Spleen (tissue), 7 donors: ENCODE measurements around the gene TP53INP2.

Experiments used
- POLR2A ChIP-seq, 3 donors: fragments of 450-650 bp; IDR thresholded peaks; one replicate each; pipeline ENCODE4 v1.5.1; 2017; ENCODE audit warnings: antibody characterized with exemption in 3 of 3, mild to moderate bottlenecking in 1 of 3
- POLR2AphosphoS5 ChIP-seq, 3 donors: sonication (generic); formaldehyde crosslinking; IDR thresholded peaks; one replicate each; pipeline ENCODE4 v1.5.1; 2017; ENCODE audit warnings: antibody characterized with exemption in 3 of 3
- TF ChIP-seq, protein P1 (sequence below), 11 experiments: fragments of 200-600 bp in 7 of 11; fragments of 450-650 bp in 4 of 11; sonication (generic) in 4 of 11; IDR thresholded peaks in 8 of 11; conservative IDR thresholded peaks in 3 of 11; 1 replicate in 7 of 11; 2 replicates in 4 of 11; pipeline versions ENCODE4 v1.4.0 to v1.8.0; 2016 to 2021; ENCODE audit warnings: antibody characterized with exemption in 11 of 11, inconsistent platforms in 4 of 11, mild to moderate bottlenecking in 1 of 11
- donor health status: DM: no; HTN: no; CAD: no; lungs with moderate emphysema.
- donor health status: DM: no; HTN: no; CAD: no.
- donor health status: DM: no; HTN: no; CAD: no.

DNA sequence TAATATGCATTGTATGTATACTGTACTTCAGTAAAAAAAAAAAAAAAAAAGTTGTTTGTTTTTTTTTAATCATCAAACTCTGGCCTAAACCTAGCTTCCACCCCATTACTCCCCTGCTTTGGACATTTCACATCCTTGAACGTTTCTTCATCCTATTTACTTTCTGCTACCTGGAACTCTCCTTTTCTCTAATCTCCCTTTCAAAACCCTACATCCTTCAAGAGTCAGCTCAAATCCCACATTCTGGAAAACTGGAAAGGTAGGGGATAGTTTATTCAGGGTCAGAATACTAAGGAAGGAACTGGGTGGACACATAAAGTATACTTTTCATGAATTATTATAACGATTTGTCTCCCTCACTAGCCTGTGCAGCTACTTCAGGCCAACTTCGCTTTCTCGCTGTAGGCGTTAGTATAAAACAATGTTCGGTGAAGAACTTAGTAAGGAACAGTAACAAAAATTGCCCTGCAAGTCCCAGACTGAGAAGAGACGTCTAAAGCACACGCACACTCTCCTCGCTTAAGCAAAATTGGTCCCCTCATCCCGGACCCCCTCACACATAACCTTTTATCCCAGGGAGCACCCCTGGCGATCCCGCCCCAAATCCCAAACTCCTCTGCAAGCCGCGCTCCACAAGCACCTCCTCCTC is 28.0 kb upstream of the TP53INP2 start:
- TF ChIP-seq POLR2A (IDR thresholded peaks at IDR 0.05) (no peak), POLR2AphosphoS5 (IDR thresholded peaks at IDR 0.05) (no peak)
- TF ChIP-seq, protein P1, sequence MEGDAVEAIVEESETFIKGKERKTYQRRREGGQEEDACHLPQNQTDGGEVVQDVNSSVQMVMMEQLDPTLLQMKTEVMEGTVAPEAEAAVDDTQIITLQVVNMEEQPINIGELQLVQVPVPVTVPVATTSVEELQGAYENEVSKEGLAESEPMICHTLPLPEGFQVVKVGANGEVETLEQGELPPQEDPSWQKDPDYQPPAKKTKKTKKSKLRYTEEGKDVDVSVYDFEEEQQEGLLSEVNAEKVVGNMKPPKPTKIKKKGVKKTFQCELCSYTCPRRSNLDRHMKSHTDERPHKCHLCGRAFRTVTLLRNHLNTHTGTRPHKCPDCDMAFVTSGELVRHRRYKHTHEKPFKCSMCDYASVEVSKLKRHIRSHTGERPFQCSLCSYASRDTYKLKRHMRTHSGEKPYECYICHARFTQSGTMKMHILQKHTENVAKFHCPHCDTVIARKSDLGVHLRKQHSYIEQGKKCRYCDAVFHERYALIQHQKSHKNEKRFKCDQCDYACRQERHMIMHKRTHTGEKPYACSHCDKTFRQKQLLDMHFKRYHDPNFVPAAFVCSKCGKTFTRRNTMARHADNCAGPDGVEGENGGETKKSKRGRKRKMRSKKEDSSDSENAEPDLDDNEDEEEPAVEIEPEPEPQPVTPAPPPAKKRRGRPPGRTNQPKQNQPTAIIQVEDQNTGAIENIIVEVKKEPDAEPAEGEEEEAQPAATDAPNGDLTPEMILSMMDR (IDR thresholded peaks at IDR 0.05 in 8 of 11, conservative IDR thresholded peaks at IDR 0.05 in 3 of 11) = no peak
